Measurements from ENCODE around the gene CD99L2. TPM values are rescaled to one million over a fixed set of nuclear protein-coding genes. Genes with fewer than 3 reads are reported as not detected.

The CD99L2 gene
- total and polyA plus RNA-seq, 4 donors, result 9.7 to 39.8 (median 23.8) TPM

GRCh38 chrX:150845091-150845490, 53.4 kb downstream of the CD99L2 start:
- 51% methylated on average over 3 of the region's 3 CpGs for WGBS
- Histone ChIP-seq H3K9ac (ENCODE audit: low read depth in 1 of 2, low read length in 2 of 2) (no peak overlapping the region), H3K27me3 (ENCODE audit: control insufficient read depth in 4 of 4, insufficient read depth in 4 of 4, low read length in 3 of 4) (no peaks in the 10 kb centered on the region), H3K9me3 (ENCODE audit: control insufficient read depth in 4 of 4, low read length in 3 of 4) (no peaks in the 10 kb centered on the region), H3K27ac (ENCODE audit: low read depth in 1 of 2, low read length in 2 of 2) (peak overlapping the region; percentile 78 to 94), H3K36me3 (ENCODE audit: control insufficient read depth in 4 of 4, insufficient read depth in 3 of 4, low read depth in 1 of 4, low read length in 3 of 4) (no peaks in the 10 kb centered on the region), H3K4me1 (ENCODE audit: control insufficient read depth in 4 of 4, insufficient read depth in 4 of 4, low read length in 3 of 4) (peaks cover 3 to 23% (median 17%) of the 10 kb centered on the region in 4 donors), H3K4me3 (ENCODE audit: low read depth in 1 of 3, low read length in 3 of 3) (no peak overlapping the region)
- TF ChIP-seq RAD21 (IDR thresholded peaks at IDR 0.05), result peak in 1 of 2 donors; percentile 12
- peak; percentile 65 for TF ChIP-seq YY1 (IDR thresholded peaks at IDR 0.05)
- TF ChIP-seq NR2F2 (IDR thresholded peaks at IDR 0.05), result peak; percentile 19
- TF ChIP-seq HNF4A (conservative IDR thresholded peaks at IDR 0.05), result peak; percentile 52
- peak; percentile 54 to 57 for TF ChIP-seq RXRA (IDR thresholded peaks at IDR 0.05)
- TF ChIP-seq, protein P1, sequence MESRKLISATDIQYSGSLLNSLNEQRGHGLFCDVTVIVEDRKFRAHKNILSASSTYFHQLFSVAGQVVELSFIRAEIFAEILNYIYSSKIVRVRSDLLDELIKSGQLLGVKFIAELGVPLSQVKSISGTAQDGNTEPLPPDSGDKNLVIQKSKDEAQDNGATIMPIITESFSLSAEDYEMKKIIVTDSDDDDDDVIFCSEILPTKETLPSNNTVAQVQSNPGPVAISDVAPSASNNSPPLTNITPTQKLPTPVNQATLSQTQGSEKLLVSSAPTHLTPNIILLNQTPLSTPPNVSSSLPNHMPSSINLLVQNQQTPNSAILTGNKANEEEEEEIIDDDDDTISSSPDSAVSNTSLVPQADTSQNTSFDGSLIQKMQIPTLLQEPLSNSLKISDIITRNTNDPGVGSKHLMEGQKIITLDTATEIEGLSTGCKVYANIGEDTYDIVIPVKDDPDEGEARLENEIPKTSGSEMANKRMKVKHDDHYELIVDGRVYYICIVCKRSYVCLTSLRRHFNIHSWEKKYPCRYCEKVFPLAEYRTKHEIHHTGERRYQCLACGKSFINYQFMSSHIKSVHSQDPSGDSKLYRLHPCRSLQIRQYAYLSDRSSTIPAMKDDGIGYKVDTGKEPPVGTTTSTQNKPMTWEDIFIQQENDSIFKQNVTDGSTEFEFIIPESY (IDR thresholded peaks at IDR 0.05), result no peak
- peak; percentile 59 for TF ChIP-seq SP1 (IDR thresholded peaks at IDR 0.05)
- no peak for TF ChIP-seq FOXA1 (IDR thresholded peaks at IDR 0.05)
- no peak for DNase-seq (ENCODE audit: low spot score)

- TF ChIP-seq JUND (IDR thresholded peaks at IDR 0.05) (no peak), FOXA2 (IDR thresholded peaks at IDR 0.05) (no peak), MAX (IDR thresholded peaks at IDR 0.05) (no peak), NR2F2 (IDR thresholded peaks at IDR 0.05) (no peak), RAD21 (IDR thresholded peaks at IDR 0.05) (no peak), TAF1 (conservative IDR thresholded peaks at IDR 0.05) (no peak), FOXA1 (IDR thresholded peaks at IDR 0.05) (no peak), RXRA (IDR thresholded peaks at IDR 0.05) (no peak), HNF4G (IDR thresholded peaks at IDR 0.05) (no peak), EGR1 (IDR thresholded peaks at IDR 0.05; ENCODE audit: low read depth in 2 of 2) (no peak), GABPA (IDR thresholded peaks at IDR 0.05 in 1 of 2, conservative IDR thresholded peaks at IDR 0.05 in 1 of 2) (no peak), HNF4A (conservative IDR thresholded peaks at IDR 0.05) (no peak)
- TF ChIP-seq, protein P2, sequence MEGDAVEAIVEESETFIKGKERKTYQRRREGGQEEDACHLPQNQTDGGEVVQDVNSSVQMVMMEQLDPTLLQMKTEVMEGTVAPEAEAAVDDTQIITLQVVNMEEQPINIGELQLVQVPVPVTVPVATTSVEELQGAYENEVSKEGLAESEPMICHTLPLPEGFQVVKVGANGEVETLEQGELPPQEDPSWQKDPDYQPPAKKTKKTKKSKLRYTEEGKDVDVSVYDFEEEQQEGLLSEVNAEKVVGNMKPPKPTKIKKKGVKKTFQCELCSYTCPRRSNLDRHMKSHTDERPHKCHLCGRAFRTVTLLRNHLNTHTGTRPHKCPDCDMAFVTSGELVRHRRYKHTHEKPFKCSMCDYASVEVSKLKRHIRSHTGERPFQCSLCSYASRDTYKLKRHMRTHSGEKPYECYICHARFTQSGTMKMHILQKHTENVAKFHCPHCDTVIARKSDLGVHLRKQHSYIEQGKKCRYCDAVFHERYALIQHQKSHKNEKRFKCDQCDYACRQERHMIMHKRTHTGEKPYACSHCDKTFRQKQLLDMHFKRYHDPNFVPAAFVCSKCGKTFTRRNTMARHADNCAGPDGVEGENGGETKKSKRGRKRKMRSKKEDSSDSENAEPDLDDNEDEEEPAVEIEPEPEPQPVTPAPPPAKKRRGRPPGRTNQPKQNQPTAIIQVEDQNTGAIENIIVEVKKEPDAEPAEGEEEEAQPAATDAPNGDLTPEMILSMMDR (IDR thresholded peaks at IDR 0.05; ENCODE audit: low read depth, low read length, missing input control), result no peak
- TF ChIP-seq, protein P1 (IDR thresholded peaks at IDR 0.05), result no peak
- H3K4me1 ChIP-seq (ENCODE audit: control insufficient read depth in 4 of 4, insufficient read depth in 4 of 4, low read length in 3 of 4), result peaks cover 3 to 21% (median 14%) of the 10 kb centered on the region in 4 donors
- DNase-seq (ENCODE audit: low spot score), result no peak
- no peaks in the 10 kb centered on the region for H3K36me3 ChIP-seq (ENCODE audit: control insufficient read depth in 4 of 4, insufficient read depth in 3 of 4, low read depth in 1 of 4, low read length in 3 of 4)
- H3K27ac ChIP-seq (ENCODE audit: low read depth in 1 of 2, low read length in 2 of 2), result peak overlapping the region; percentile 78 to 94
- no peak overlapping the region for H3K9ac ChIP-seq (ENCODE audit: low read depth in 1 of 2, low read length in 2 of 2)
- no peaks in the 10 kb centered on the region for H3K9me3 ChIP-seq (ENCODE audit: control insufficient read depth in 4 of 4, low read length in 3 of 4)
- WGBS, result 91% methylated on average over 3 of the region's 3 CpGs
- H3K27me3 ChIP-seq (ENCODE audit: control insufficient read depth in 4 of 4, insufficient read depth in 4 of 4, low read length in 3 of 4), result no peaks in the 10 kb centered on the region
- no peak overlapping the region for H3K4me3 ChIP-seq (ENCODE audit: low read depth in 1 of 3, low read length in 3 of 3)
Measured at GRCh38 chrX:150844016-150844415, 54.5 kb downstream of the CD99L2 start.
